Thyroid gland (tissue), 4 donors: ENCODE data around the gene MRPS18C. TPM values are rescaled to one million over a fixed set of nuclear protein-coding genes. Genes with fewer than 3 reads are reported as not detected.

Source experiments
- DNase-seq, 2 donors: peaks; one replicate each; pipeline ENCODE4 v3.0.0-alpha.2; 2019
- H3K27ac ChIP-seq, 3 donors: fragments of 200-600 bp; sonication (generic); 1 replicate in 2 of 3; 2 replicates in 1 of 3; pipeline ENCODE4 v1.5.1; 2016 to 2019; ENCODE audit warnings: mild to moderate bottlenecking in 1 of 3, moderate library complexity in 1 of 3
- H3K27me3 ChIP-seq: fragments of 200-600 bp; sonication (generic); one replicate; pipeline ENCODE4 v1.5.1; 2019
- H3K36me3 ChIP-seq, 2 donors: fragments of 200-600 bp; sonication (generic); one replicate each; pipeline ENCODE4 v1.5.1; 2016 to 2019
- H3K4me1 ChIP-seq, 2 donors: fragments of 200-600 bp; sonication (generic); one replicate each; pipeline ENCODE4 v1.5.1; 2017 to 2019
- H3K4me3 ChIP-seq, 3 donors: fragments of 200-600 bp; sonication (generic); replicated peaks in 1 of 3; 1 replicate in 2 of 3; 2 replicates in 1 of 3; pipeline ENCODE4 v1.5.1; 2016; ENCODE audit warnings: mild to moderate bottlenecking in 1 of 3
- H3K9me3 ChIP-seq: fragments of 200-600 bp; sonication (generic); one replicate; pipeline ENCODE4 v1.5.1; 2017
- CTCF ChIP-seq, 6 experiments: fragments of 200-600 bp in 3 of 6; fragments of 450-650 bp in 3 of 6; sonication (generic) in 3 of 6; IDR thresholded peaks; one replicate each; pipeline ENCODE4 v1.5.1; 2016 to 2019; ENCODE audit warnings: antibody characterized with exemption in 6 of 6, mild to moderate bottlenecking in 2 of 6, inconsistent platforms in 1 of 6, moderate library complexity in 1 of 6
- POLR2A ChIP-seq, 2 donors: fragments of 450-650 bp; IDR thresholded peaks; one replicate each; pipeline ENCODE4 v1.6.1; 2017; ENCODE audit warnings: antibody characterized with exemption in 2 of 2, mild to moderate bottlenecking in 2 of 2, moderate library complexity in 1 of 2
- WGBS, 2 donors: methylation state at CpG; one replicate each; pipeline ENCODE4 v1.1.5; 2017; 5-methylcytosine and 5-hydroxymethylcytosine counted together
- intact Hi-C: fragments of 100-400 bp; cut with DNase I; formaldehyde crosslinking; loops from one replicate; pipeline ENCODE4 v1.15.1; 2023
- total RNA-seq, 4 donors: library from RNA; depleted of rRNA; stranded (reverse); fragments of >200 nt; gene quantifications; one replicate each; pipeline ENCODE4 v1.2.3, GENCODE V29; 2016

MRPS18C gene
- total RNA-seq, 4 donors from 2014 or later, result 21.6 to 25.9 (median 22.3) TPM

- 98% methylated on average over 1 of the region's 1 CpG for WGBS, 2 donors
- no peaks in the 10 kb centered on the region for H3K4me1 ChIP-seq
- H3K9me3 ChIP-seq, result no peaks in the 10 kb centered on the region
- TF ChIP-seq POLR2A (IDR thresholded peaks at IDR 0.05), result no peak
- TF ChIP-seq CTCF (IDR thresholded peaks at IDR 0.05), result no peak
- no peak overlapping the region for H3K27ac ChIP-seq
- no peak overlapping the region for H3K4me3 ChIP-seq
- H3K27me3 ChIP-seq, result no peaks in the 10 kb centered on the region
- DNase-seq, result no peak
- intact Hi-C loops, result no loop called here
- H3K36me3 ChIP-seq, result peaks cover 3 to 21% of the 10 kb centered on the region in 2 donors
These were observed 24.7 kb upstream of the MRPS18C start for GRCh38 chr4:83431200-83431599.

- Histone ChIP-seq H3K4me3 (no peak overlapping the region), H3K27me3 (no peaks in the 10 kb centered on the region), H3K9me3 (no peaks in the 10 kb centered on the region), H3K36me3 (peaks cover 17 to 20% of the 10 kb centered on the region in 2 donors), H3K27ac (no peak overlapping the region), H3K4me1 (no peaks in the 10 kb centered on the region)
- WGBS, 2 donors, result 92 to 95% methylated on average over 4 of the region's 4 CpGs
- no peak for TF ChIP-seq POLR2A (IDR thresholded peaks at IDR 0.05)
- TF ChIP-seq CTCF (IDR thresholded peaks at IDR 0.05), result no peak
- DNase-seq, result no peak
- intact Hi-C loops, result no loop called here
These were observed 19.2 kb upstream of the MRPS18C start for GRCh38 chr4:83436680-83437079.

GRCh38 chr4:83438719-83439118 lies 17.1 kb upstream of the MRPS18C start:
- no peak for TF ChIP-seq POLR2A (IDR thresholded peaks at IDR 0.05)
- TF ChIP-seq CTCF (IDR thresholded peaks at IDR 0.05), result no peak
- peaks cover 20 to 29% of the 10 kb centered on the region in 2 donors for H3K36me3 ChIP-seq

GRCh38 chr4:83440148-83440814 lies 15.6 kb upstream of the MRPS18C start:
- intact Hi-C loops, result no loop called here
- H3K9me3 ChIP-seq, result no peaks in the 10 kb centered on the region
- no peak overlapping the region for H3K4me3 ChIP-seq
- peaks cover 20 to 29% of the 10 kb centered on the region in 2 donors for H3K36me3 ChIP-seq
- DNase-seq, result no peak
- 90 to 98% methylated on average over 1 of the region's 1 CpG for WGBS, 2 donors
- H3K27ac ChIP-seq, result no peak overlapping the region
- no peaks in the 10 kb centered on the region for H3K27me3 ChIP-seq
- TF ChIP-seq CTCF (IDR thresholded peaks at IDR 0.05), result no peak
- no peak for TF ChIP-seq POLR2A (IDR thresholded peaks at IDR 0.05)
- H3K4me1 ChIP-seq, result no peaks in the 10 kb centered on the region

More at GRCh38 chr4:83438719-83439118, 17.1 kb upstream of the MRPS18C start:
- H3K27ac ChIP-seq, result no peak overlapping the region
- H3K4me3 ChIP-seq, result no peak overlapping the region
- DNase-seq, result no peak
- no peaks in the 10 kb centered on the region for H3K27me3 ChIP-seq
- no peaks in the 10 kb centered on the region for H3K4me1 ChIP-seq
- no peaks in the 10 kb centered on the region for H3K9me3 ChIP-seq
- intact Hi-C loops, result no loop called here

- Histone ChIP-seq H3K4me1 (no peaks in the 10 kb centered on the region), H3K4me3 (no peak overlapping the region), H3K27me3 (no peaks in the 10 kb centered on the region), H3K27ac (no peak overlapping the region), H3K9me3 (no peaks in the 10 kb centered on the region), H3K36me3 (peaks cover 20 to 33% of the 10 kb centered on the region in 2 donors)
- intact Hi-C loops, result no loop called here
- WGBS, 2 donors, result 88 to 92% methylated on average over 3 of the region's 3 CpGs
- no peak for DNase-seq
- TF ChIP-seq CTCF (IDR thresholded peaks at IDR 0.05) (no peak), POLR2A (IDR thresholded peaks at IDR 0.05) (no peak)
These were observed 15.0 kb upstream of the MRPS18C start for GRCh38 chr4:83440899-83441298.
